Activated CD8-positive, alpha-beta memory T cell treated with anti-CD3 and anti-CD28 coated beads for 1 hour (primary cell): ENCODE measurements around the gene MAPK4.
"Not testable (repeated sequence)": the region's sequence is repeated elsewhere in the genome, so short reads cannot be mapped to it uniquely, and the experiment has no call there.

Experiments used
- DNase-seq, 2 donors: peaks; one replicate each; pipeline ENCODE4 v3.0.0-alpha.2; 2020; ENCODE audit warnings: low read depth in 1 of 2; ENCODE audit errors: extremely low read depth in 1 of 2

The MAPK4 gene

GRCh38 chr18:50573196-50573595, 13.3 kb downstream of the MAPK4 start:
- DNase-seq: not testable (repeated sequence)

GRCh38 chr18:50573679-50574078, 13.8 kb downstream of the MAPK4 start:
- DNase-seq: no peak

- no peak for DNase-seq
Measured at GRCh38 chr18:50578030-50578429, 18.1 kb downstream of the MAPK4 start.

- DNase-seq: no peak
Measured at GRCh38 chr18:50578651-50579050, 18.8 kb downstream of the MAPK4 start.

GRCh38 chr18:50579061-50579774, 19.3 kb downstream of the MAPK4 start:
- DNase-seq: no peak

GRCh38 chr18:50581517-50581916, 21.6 kb downstream of the MAPK4 start:
- DNase-seq: no peak

GRCh38 chr18:50582500-50582899, 22.6 kb downstream of the MAPK4 start:
- no peak for DNase-seq

GRCh38 chr18:50586710-50587109, 26.8 kb downstream of the MAPK4 start:
- no peak for DNase-seq

GRCh38 chr18:50590593-50590992, 30.7 kb downstream of the MAPK4 start:
- DNase-seq: no peak

GRCh38 chr18:50594012-50594411, 34.1 kb downstream of the MAPK4 start:
- DNase-seq: no peak

- no peak for DNase-seq
Measured at GRCh38 chr18:50594942-50595341, 35.1 kb downstream of the MAPK4 start.

GRCh38 chr18:50602466-50602865, 42.6 kb downstream of the MAPK4 start:
- DNase-seq: no peak

- no peak for DNase-seq
Measured at GRCh38 chr18:50606609-50607008, 46.7 kb downstream of the MAPK4 start.

- DNase-seq: no peak
Measured at GRCh38 chr18:50607378-50607926, 47.6 kb downstream of the MAPK4 start.

GRCh38 chr18:50609171-50609570, 49.3 kb downstream of the MAPK4 start:
- DNase-seq: not testable (repeated sequence)

- DNase-seq: no peak
Measured at GRCh38 chr18:50610349-50610748, 50.5 kb downstream of the MAPK4 start.

- DNase-seq: no peak
Measured at GRCh38 chr18:50611529-50611941, 51.6 kb downstream of the MAPK4 start.

GRCh38 chr18:50614838-50615237, 55.0 kb downstream of the MAPK4 start:
- DNase-seq: no peak

- no peak for DNase-seq
Measured at GRCh38 chr18:50616484-50617048, 56.7 kb downstream of the MAPK4 start.

- no peak for DNase-seq
Measured at GRCh38 chr18:50619861-50620275, 60.0 kb downstream of the MAPK4 start.

GRCh38 chr18:50620319-50620718, 60.4 kb downstream of the MAPK4 start:
- no peak for DNase-seq

- no peak for DNase-seq
Measured at GRCh38 chr18:50621366-50621765, 61.5 kb downstream of the MAPK4 start.
